ENCODE data around the gene POU2F1.
A peak's percentile ranks its signal among the peaks of the same experiment; 100 is the strongest.

The POU2F1 gene

GRCh38 chr1:167268347-167268787 is 47.7 kb downstream of the POU2F1 start:
- Histone ChIP-seq H3K27me3 (ENCODE audit: control insufficient read depth in 1 of 2, insufficient read depth in 2 of 2, low read length in 2 of 2) (no peaks in the 10 kb centered on the region), H3K36me3 (ENCODE audit: control insufficient read depth in 1 of 2, insufficient read depth in 2 of 2, low read length in 2 of 2) (no peaks in the 10 kb centered on the region), H3K4me1 (ENCODE audit: control insufficient read depth in 1 of 2, insufficient read depth in 2 of 2, low read length in 2 of 2) (peaks cover 15 to 19% of the 10 kb centered on the region in 2 donors), H3K9ac (ENCODE audit: low read depth in 1 of 2, low read length in 2 of 2) (peak overlapping the region; percentile 7 to 41), H3K4me3 (ENCODE audit: low read depth in 1 of 2, low read length in 2 of 2) (peak overlapping the region in 1 of 2 donors; percentile 19), H3K27ac (ENCODE audit: low read depth, low read length) (no peak overlapping the region), H3K9me3 (ENCODE audit: control insufficient read depth in 1 of 2, low read length in 2 of 2) (no peaks in the 10 kb centered on the region)

GRCh38 chr1:167270349-167271092 is 49.8 kb downstream of the POU2F1 start:
- Histone ChIP-seq H3K9me3 (ENCODE audit: control insufficient read depth in 1 of 2, low read length in 2 of 2) (no peaks in the 10 kb centered on the region), H3K4me3 (ENCODE audit: low read depth in 1 of 2, low read length in 2 of 2) (no peak overlapping the region), H3K27ac (ENCODE audit: low read depth, low read length) (no peak overlapping the region), H3K27me3 (ENCODE audit: control insufficient read depth in 1 of 2, insufficient read depth in 2 of 2, low read length in 2 of 2) (no peaks in the 10 kb centered on the region), H3K4me1 (ENCODE audit: control insufficient read depth in 1 of 2, insufficient read depth in 2 of 2, low read length in 2 of 2) (peaks cover 5 to 9% of the 10 kb centered on the region in 2 donors), H3K36me3 (ENCODE audit: control insufficient read depth in 1 of 2, insufficient read depth in 2 of 2, low read length in 2 of 2) (no peaks in the 10 kb centered on the region), H3K9ac (ENCODE audit: low read depth in 1 of 2, low read length in 2 of 2) (no peak overlapping the region)

GRCh38 chr1:167272369-167272957 is 51.8 kb downstream of the POU2F1 start:
- Histone ChIP-seq H3K27ac (ENCODE audit: low read depth, low read length) (no peak overlapping the region), H3K9me3 (ENCODE audit: control insufficient read depth in 1 of 2, low read length in 2 of 2) (no peaks in the 10 kb centered on the region), H3K27me3 (ENCODE audit: control insufficient read depth in 1 of 2, insufficient read depth in 2 of 2, low read length in 2 of 2) (no peaks in the 10 kb centered on the region), H3K4me3 (ENCODE audit: low read depth in 1 of 2, low read length in 2 of 2) (no peak overlapping the region), H3K4me1 (ENCODE audit: control insufficient read depth in 1 of 2, insufficient read depth in 2 of 2, low read length in 2 of 2) (peaks cover 7 to 9% of the 10 kb centered on the region in 2 donors), H3K36me3 (ENCODE audit: control insufficient read depth in 1 of 2, insufficient read depth in 2 of 2, low read length in 2 of 2) (no peaks in the 10 kb centered on the region), H3K9ac (ENCODE audit: low read depth in 1 of 2, low read length in 2 of 2) (no peak overlapping the region)

- no peaks in the 10 kb centered on the region for H3K27me3 ChIP-seq (ENCODE audit: control insufficient read depth in 1 of 2, insufficient read depth in 2 of 2, low read length in 2 of 2)
- H3K4me1 ChIP-seq (ENCODE audit: control insufficient read depth in 1 of 2, insufficient read depth in 2 of 2, low read length in 2 of 2): peaks cover 7 to 9% of the 10 kb centered on the region in 2 donors
- H3K27ac ChIP-seq (ENCODE audit: low read depth, low read length): no peak overlapping the region
- H3K4me3 ChIP-seq (ENCODE audit: low read depth in 1 of 2, low read length in 2 of 2): no peak overlapping the region
- no peak overlapping the region for H3K9ac ChIP-seq (ENCODE audit: low read depth in 1 of 2, low read length in 2 of 2)
- no peaks in the 10 kb centered on the region for H3K36me3 ChIP-seq (ENCODE audit: control insufficient read depth in 1 of 2, insufficient read depth in 2 of 2, low read length in 2 of 2)
- H3K9me3 ChIP-seq (ENCODE audit: control insufficient read depth in 1 of 2, low read length in 2 of 2): no peaks in the 10 kb centered on the region
Measured at GRCh38 chr1:167273027-167273800, 52.5 kb downstream of the POU2F1 start.

- no peak overlapping the region for H3K27ac ChIP-seq (ENCODE audit: low read depth, low read length)
- H3K9me3 ChIP-seq (ENCODE audit: control insufficient read depth in 1 of 2, low read length in 2 of 2): no peaks in the 10 kb centered on the region
- no peak overlapping the region for H3K9ac ChIP-seq (ENCODE audit: low read depth in 1 of 2, low read length in 2 of 2)
- H3K4me1 ChIP-seq (ENCODE audit: control insufficient read depth in 1 of 2, insufficient read depth in 2 of 2, low read length in 2 of 2): peaks cover 3 to 4% of the 10 kb centered on the region in 2 donors
- no peaks in the 10 kb centered on the region for H3K36me3 ChIP-seq (ENCODE audit: control insufficient read depth in 1 of 2, insufficient read depth in 2 of 2, low read length in 2 of 2)
- H3K27me3 ChIP-seq (ENCODE audit: control insufficient read depth in 1 of 2, insufficient read depth in 2 of 2, low read length in 2 of 2): no peaks in the 10 kb centered on the region
- no peak overlapping the region for H3K4me3 ChIP-seq (ENCODE audit: low read depth in 1 of 2, low read length in 2 of 2)
Measured at GRCh38 chr1:167274061-167274460, 53.4 kb downstream of the POU2F1 start.

- H3K27me3 ChIP-seq (ENCODE audit: control insufficient read depth in 1 of 2, insufficient read depth in 2 of 2, low read length in 2 of 2): no peaks in the 10 kb centered on the region
- no peaks in the 10 kb centered on the region for H3K36me3 ChIP-seq (ENCODE audit: control insufficient read depth in 1 of 2, insufficient read depth in 2 of 2, low read length in 2 of 2)
- H3K4me3 ChIP-seq (ENCODE audit: low read depth in 1 of 2, low read length in 2 of 2): no peak overlapping the region
- H3K9ac ChIP-seq (ENCODE audit: low read depth in 1 of 2, low read length in 2 of 2): no peak overlapping the region
- H3K9me3 ChIP-seq (ENCODE audit: control insufficient read depth in 1 of 2, low read length in 2 of 2): no peaks in the 10 kb centered on the region
- H3K27ac ChIP-seq (ENCODE audit: low read depth, low read length): no peak overlapping the region
- H3K4me1 ChIP-seq (ENCODE audit: control insufficient read depth in 1 of 2, insufficient read depth in 2 of 2, low read length in 2 of 2): peaks cover 0 to 3% of the 10 kb centered on the region in 2 donors
Measured at GRCh38 chr1:167276969-167277368, 56.3 kb downstream of the POU2F1 start.

GRCh38 chr1:167278497-167278896 is 57.8 kb downstream of the POU2F1 start:
- Histone ChIP-seq H3K27ac (ENCODE audit: low read depth, low read length) (no peak overlapping the region), H3K36me3 (ENCODE audit: control insufficient read depth in 1 of 2, insufficient read depth in 2 of 2, low read length in 2 of 2) (no peaks in the 10 kb centered on the region), H3K4me3 (ENCODE audit: low read depth in 1 of 2, low read length in 2 of 2) (no peak overlapping the region), H3K4me1 (ENCODE audit: control insufficient read depth in 1 of 2, insufficient read depth in 2 of 2, low read length in 2 of 2) (peaks cover 0 to 3% of the 10 kb centered on the region in 2 donors), H3K27me3 (ENCODE audit: control insufficient read depth in 1 of 2, insufficient read depth in 2 of 2, low read length in 2 of 2) (no peaks in the 10 kb centered on the region), H3K9ac (ENCODE audit: low read depth in 1 of 2, low read length in 2 of 2) (no peak overlapping the region), H3K9me3 (ENCODE audit: control insufficient read depth in 1 of 2, low read length in 2 of 2) (no peaks in the 10 kb centered on the region)

- H3K36me3 ChIP-seq (ENCODE audit: control insufficient read depth in 1 of 2, insufficient read depth in 2 of 2, low read length in 2 of 2): no peaks in the 10 kb centered on the region
- no peak overlapping the region for H3K4me3 ChIP-seq (ENCODE audit: low read depth in 1 of 2, low read length in 2 of 2)
- H3K27me3 ChIP-seq (ENCODE audit: control insufficient read depth in 1 of 2, insufficient read depth in 2 of 2, low read length in 2 of 2): no peaks in the 10 kb centered on the region
- H3K4me1 ChIP-seq (ENCODE audit: control insufficient read depth in 1 of 2, insufficient read depth in 2 of 2, low read length in 2 of 2): peaks cover 0 to 3% of the 10 kb centered on the region in 2 donors
- H3K9me3 ChIP-seq (ENCODE audit: control insufficient read depth in 1 of 2, low read length in 2 of 2): no peaks in the 10 kb centered on the region
- H3K9ac ChIP-seq (ENCODE audit: low read depth in 1 of 2, low read length in 2 of 2): no peak overlapping the region
- H3K27ac ChIP-seq (ENCODE audit: low read depth, low read length): no peak overlapping the region
Measured at GRCh38 chr1:167280912-167281311, 60.2 kb downstream of the POU2F1 start.

GRCh38 chr1:167288390-167289074 is 67.8 kb downstream of the POU2F1 start:
- Histone ChIP-seq H3K9me3 (ENCODE audit: control insufficient read depth in 1 of 2, low read length in 2 of 2) (no peaks in the 10 kb centered on the region), H3K27me3 (ENCODE audit: control insufficient read depth in 1 of 2, insufficient read depth in 2 of 2, low read length in 2 of 2) (no peaks in the 10 kb centered on the region), H3K4me1 (ENCODE audit: control insufficient read depth in 1 of 2, insufficient read depth in 2 of 2, low read length in 2 of 2) (peaks cover 0 to 7% of the 10 kb centered on the region in 2 donors), H3K9ac (ENCODE audit: low read depth in 1 of 2, low read length in 2 of 2) (no peak overlapping the region), H3K27ac (ENCODE audit: low read depth, low read length) (no peak overlapping the region), H3K36me3 (ENCODE audit: control insufficient read depth in 1 of 2, insufficient read depth in 2 of 2, low read length in 2 of 2) (no peaks in the 10 kb centered on the region), H3K4me3 (ENCODE audit: low read depth in 1 of 2, low read length in 2 of 2) (no peak overlapping the region)
